CD4-positive, alpha-beta T cell (primary cell): ENCODE measurements around the gene DNMT3A. TPM values are rescaled to one million over a fixed set of nuclear protein-coding genes. Genes with fewer than 3 reads are reported as not detected.

Source experiments
- ATAC-seq: fragments of 200-7000 bp; cut with Tn5 transposase; one replicate; pipeline ENCODE4 v1.10.0; 2022; ENCODE audit warnings: mild to moderate bottlenecking; ENCODE audit not compliant: poor library complexity
- CTCF ChIA-PET: fragments of 350-600 bp; sonication (Branson Sonifier 250); formaldehyde crosslinking; loops from one replicate; lab custom pipeline; 2021; ENCODE audit warnings: antibody characterized with exemption, inconsistent platforms; lab: Charles Lee
- POLR2A ChIA-PET: fragments of 350-600 bp; sonication (Branson Sonifier 250); formaldehyde crosslinking; loops from one replicate; lab custom pipeline; 2021; ENCODE audit warnings: antibody characterized with exemption, inconsistent platforms; lab: Charles Lee
- DNase-seq, 14 experiments: peaks; one replicate each; pipeline ENCODE4 v3.0.0-alpha.2; 2013 to 2020; ENCODE audit warnings: mixed read lengths in 2 of 14
- H3K27ac ChIP-seq, 2 donors: one replicate each; pipeline versions ENCODE4 v1.5.1 to v1.7.0; 2013; ENCODE audit warnings: low read length in 2 of 2, low read depth in 1 of 2, mild to moderate bottlenecking in 1 of 2
- H3K27me3 ChIP-seq, 2 experiments: 1 replicate in 1 of 2; 2 replicates in 1 of 2; pipeline versions ENCODE4 v1.6.1 to v1.7.0; 2013; ENCODE audit warnings: low read length in 2 of 2, control low read depth in 1 of 2, mild to moderate bottlenecking in 1 of 2, moderate library complexity in 1 of 2; ENCODE audit not compliant: insufficient read depth in 2 of 2, control insufficient read depth in 1 of 2
- H3K36me3 ChIP-seq: one replicate; pipeline ENCODE4 v1.6.1; 2013; ENCODE audit warnings: low read length, control low read depth; ENCODE audit not compliant: insufficient read depth
- H3K4me1 ChIP-seq: one replicate; pipeline ENCODE4 v1.6.1; 2013; ENCODE audit warnings: low read length, control low read depth; ENCODE audit not compliant: insufficient read depth
- H3K4me3 ChIP-seq: one replicate; pipeline ENCODE4 v1.5.1; 2013; ENCODE audit warnings: mild to moderate bottlenecking, low read length, moderate library complexity
- H3K9me3 ChIP-seq, 2 experiments: 1 replicate in 1 of 2; 2 replicates in 1 of 2; pipeline versions ENCODE4 v1.6.1 to v1.7.0; 2013; ENCODE audit warnings: low read length in 2 of 2, mild to moderate bottlenecking in 2 of 2, control low read depth in 1 of 2, moderate library complexity in 1 of 2; ENCODE audit not compliant: control insufficient read depth in 1 of 2, insufficient read depth in 1 of 2
- H3K27ac Mint-ChIP-seq: one replicate; pipeline ENCODE4 v1.8.0; 2020; ENCODE audit warnings: mixed read lengths
- H3K27me3 Mint-ChIP-seq: one replicate; pipeline ENCODE4 v1.8.0; 2021; ENCODE audit warnings: mixed read lengths
- H3K36me3 Mint-ChIP-seq: one replicate; pipeline ENCODE4 v1.8.0; 2021; ENCODE audit warnings: low read depth, mixed read lengths
- H3K4me1 Mint-ChIP-seq: one replicate; pipeline ENCODE4 v1.8.0; 2021; ENCODE audit warnings: low read depth, mixed read lengths
- H3K4me3 Mint-ChIP-seq: one replicate; pipeline ENCODE4 v1.8.0; 2020; ENCODE audit warnings: mild to moderate bottlenecking, mixed read lengths
- H3K9me3 Mint-ChIP-seq: one replicate; pipeline ENCODE4 v1.8.0; 2020; ENCODE audit warnings: mixed read lengths
- CTCF ChIP-seq: fragments of 200-600 bp; IDR thresholded peaks from one replicate; pipeline ENCODE4 v1.8.0; 2022; ENCODE audit warnings: antibody characterized with exemption, mild to moderate bottlenecking
- intact Hi-C, 2 experiments: fragments of 100-400 bp; cut with DNase I in 1 of 2; cut with micrococcal nuclease in 1 of 2; formaldehyde crosslinking; loops; one replicate each; pipeline versions ENCODE4 v1.15.1 to v1.9.0; 2023 to 2025; cut with DNase I, micrococcal nuclease
- total RNA-seq, 174 experiments: library from RNA in 2 of 174; stranded (reverse) in 2 of 174; gene quantifications; one replicate each; pipeline ENCODE4 v1.2.3 and lab custom pipeline; 2021 to 2026

Gene DNMT3A
- total RNA-seq, 2 experiments from 2014 or later = 57.1 to 62.1 TPM

DNA sequence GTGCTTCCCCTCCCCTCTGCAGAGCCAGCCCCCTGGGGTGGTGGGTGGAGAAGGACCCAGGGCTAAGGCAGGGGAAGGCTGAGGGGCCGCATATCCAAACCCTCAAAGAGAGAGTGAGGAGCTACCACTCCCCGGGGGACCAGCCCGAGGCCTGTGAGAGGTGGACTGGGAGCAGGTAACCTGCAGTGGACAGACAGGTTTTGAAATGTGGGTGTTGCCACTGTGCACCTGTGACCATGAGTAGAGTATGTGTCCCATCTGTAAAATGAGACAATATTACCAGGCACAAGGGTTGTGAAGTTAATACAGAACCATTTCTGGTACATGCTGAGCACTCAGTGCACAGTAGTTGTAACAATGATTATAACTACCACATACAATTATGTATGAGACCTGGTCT lies 122.1 kb downstream of the DNMT3A start:
- Mint-ChIP-seq H3K36me3 (no peaks in the 10 kb centered on the region), H3K4me1 (peaks cover 12% of the 10 kb centered on the region), H3K27ac (no peak overlapping the region), H3K4me3 (no peak overlapping the region), H3K27me3 (no peaks in the 10 kb centered on the region), H3K9me3 (no peaks in the 10 kb centered on the region)
- H3K36me3 ChIP-seq = no peaks in the 10 kb centered on the region
- ChIA-PET POLR2A (no interaction called here), CTCF (no interaction called here)
- TF ChIP-seq CTCF = no peak
- DNase-seq (no peak), ATAC-seq (no peak)
- no peaks in the 10 kb centered on the region for H3K9me3 ChIP-seq
- H3K4me1 ChIP-seq = peaks cover 23% of the 10 kb centered on the region
- H3K27ac ChIP-seq = no peak overlapping the region
- H3K4me3 ChIP-seq = no peak overlapping the region
- intact Hi-C loops = loop anchor here in 1 of 2 experiments (2.0 to 5.0 kb wide), 2 partner anchors 31 to 53 kb away; no protein-coding TSS in a partner anchor
- no peaks in the 10 kb centered on the region for H3K27me3 ChIP-seq

DNA sequence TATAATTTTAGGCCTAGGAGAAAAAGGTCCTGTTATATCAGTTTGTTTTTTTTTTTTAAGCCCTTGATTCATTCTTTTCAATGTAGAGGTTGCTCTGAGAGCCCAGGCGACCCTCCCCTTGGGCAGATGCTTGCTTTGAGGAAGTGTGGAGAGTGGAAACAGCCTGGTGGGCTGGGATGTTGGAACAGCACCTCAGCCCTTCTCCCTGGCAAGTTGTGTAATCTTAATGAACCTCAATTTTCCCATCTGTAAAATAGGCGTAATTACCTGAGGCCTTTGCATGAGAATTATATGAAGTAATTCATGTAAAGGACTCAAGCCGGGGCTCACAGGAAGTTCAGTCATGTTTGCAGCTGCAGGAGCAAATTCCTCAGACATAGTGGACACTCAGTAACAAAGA lies 123.6 kb downstream of the DNMT3A start:
- intact Hi-C loops = loop anchor here in 1 of 2 experiments (2.0 to 5.0 kb wide), 2 partner anchors 33 to 54 kb away; no protein-coding TSS in a partner anchor
- Mint-ChIP-seq H3K27ac (no peak overlapping the region), H3K4me1 (peaks cover 14% of the 10 kb centered on the region), H3K4me3 (peak overlapping the region; percentile 25), H3K36me3 (no peaks in the 10 kb centered on the region), H3K27me3 (no peaks in the 10 kb centered on the region), H3K9me3 (no peaks in the 10 kb centered on the region)
- POLR2A ChIA-PET = no interaction called here
- H3K27me3 ChIP-seq = no peaks in the 10 kb centered on the region
- H3K36me3 ChIP-seq = no peaks in the 10 kb centered on the region
- DNase-seq (no peak), ATAC-seq (no peak)
- H3K4me3 ChIP-seq = no peak overlapping the region
- peaks cover 23% of the 10 kb centered on the region for H3K4me1 ChIP-seq
- no peak overlapping the region for H3K27ac ChIP-seq
- CTCF ChIA-PET = no interaction called here
- H3K9me3 ChIP-seq = no peaks in the 10 kb centered on the region
- TF ChIP-seq CTCF = no peak

DNA sequence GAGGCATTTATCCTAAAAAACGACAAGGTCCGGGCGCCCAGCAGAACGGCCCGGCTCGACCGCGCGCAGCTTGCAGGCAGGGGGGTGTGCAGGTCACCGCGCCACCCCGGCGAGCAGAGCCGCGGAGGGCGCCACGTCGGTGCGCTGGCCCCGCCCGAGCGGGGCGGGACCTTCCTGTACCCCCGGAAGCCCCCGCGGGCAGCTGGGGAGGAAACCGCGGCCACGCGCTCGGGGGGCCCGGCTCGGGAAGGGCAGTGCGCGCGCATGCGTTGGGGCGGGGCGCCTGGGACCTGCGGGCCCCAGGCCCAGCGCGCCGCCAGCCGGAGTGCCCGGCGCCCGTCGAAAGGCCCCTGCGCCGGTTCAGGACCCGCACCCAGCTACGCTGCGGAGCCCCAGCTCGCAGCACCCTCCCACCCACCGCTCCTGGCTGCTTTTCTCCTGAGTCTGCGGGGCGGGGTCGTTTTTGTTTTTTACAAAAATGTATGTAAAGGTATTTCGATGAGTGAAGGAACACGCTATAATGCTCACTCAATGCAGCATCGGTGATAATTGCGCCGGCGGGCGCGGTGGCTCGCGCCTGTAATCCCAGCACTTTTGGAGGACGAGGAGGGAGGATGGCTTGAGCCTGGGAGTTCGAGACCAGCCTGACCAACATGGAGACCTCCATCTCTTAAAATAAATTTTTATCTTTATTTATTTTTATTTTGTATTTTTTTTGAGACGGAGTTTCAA lies 125.6 kb downstream of the DNMT3A start:
- Histone ChIP-seq H3K4me3 (peak overlapping the region; percentile 70), H3K4me1 (peaks cover 21% of the 10 kb centered on the region), H3K27me3 (no peaks in the 10 kb centered on the region), H3K9me3 (no peaks in the 10 kb centered on the region), H3K27ac (peak overlapping the region; percentile 52 to 76), H3K36me3 (no peaks in the 10 kb centered on the region)
- no peaks in the 10 kb centered on the region for H3K9me3 Mint-ChIP-seq
- peak overlapping the region; percentile 85 for H3K27ac Mint-ChIP-seq
- intact Hi-C loops = loop anchor here in 1 of 2 experiments (5.0 kb wide), 1 partner anchor 56 kb away; no protein-coding TSS in a partner anchor
- POLR2A ChIA-PET = interaction anchor here (0.7 to 1.7 kb wide), 15 partner anchors 8 to 856 kb away, joined by 3 to 17 read pairs (median 5); partner anchors contain the start of gene ITSN2
- no peaks in the 10 kb centered on the region for H3K36me3 Mint-ChIP-seq
- H3K4me3 Mint-ChIP-seq = peak overlapping the region; percentile 87
- ATAC-seq = peak; percentile 90
- CTCF ChIA-PET = interaction anchor here (1.9 kb wide), 1 partner anchor 13 kb away, joined by 5 read pairs; no protein-coding TSS in a partner anchor
- DNase-seq = peak; percentile 62 to 92 (median 86)
- peaks cover 18% of the 10 kb centered on the region for H3K4me1 Mint-ChIP-seq
- no peaks in the 10 kb centered on the region for H3K27me3 Mint-ChIP-seq
- no peak for TF ChIP-seq CTCF
